ENCODE results near the gene AQP12B. TPM values are rescaled to one million over a fixed set of nuclear protein-coding genes. Genes with fewer than 3 reads are reported as not detected.

Gene AQP12B
- total and polyA plus RNA-seq, 2 of the 8 experiments (the other 6 are each of a cell fraction or from before 2014, with no cell fraction given) = not detected

DNA sequence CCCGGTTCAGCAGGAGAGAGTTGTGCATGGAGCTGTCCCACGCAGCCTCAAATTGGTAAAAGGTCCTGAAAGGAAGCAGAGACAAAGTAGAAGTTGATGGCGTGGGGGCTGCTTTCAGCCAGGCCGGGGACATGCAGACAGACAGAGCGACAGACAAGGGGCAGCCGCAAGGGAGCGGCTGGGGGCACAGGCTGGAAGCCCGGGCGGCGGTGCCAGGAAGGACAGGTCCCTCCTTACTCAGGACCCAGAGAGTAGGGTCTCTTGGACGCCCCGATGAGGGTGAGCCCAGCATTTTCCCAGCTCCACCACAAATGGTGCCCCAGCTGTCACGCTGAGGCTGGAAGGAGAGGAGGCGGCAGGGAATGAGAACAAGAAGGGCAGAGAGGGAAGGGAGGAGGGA lies 44.2 kb upstream of the AQP12B start:
- H3K4me2 ChIP-seq (ENCODE audit: insufficient read depth in 1 of 2, low read depth in 2 of 2, low read length in 2 of 2) = no peak overlapping the region
- H3K27ac ChIP-seq (ENCODE audit: low read depth, low read length) = no peak overlapping the region
- no peak overlapping the region for H3K56ac ChIP-seq (replicated peaks; ENCODE audit: insufficient read length, low read depth, low read length)
- no peak overlapping the region for H4K8ac ChIP-seq (ENCODE audit: extremely low read depth, insufficient read depth, low read length)
- H3K9ac ChIP-seq (replicated peaks in 1 of 4; ENCODE audit: extremely low read depth in 1 of 4, low read depth in 3 of 4, low read length in 3 of 4) = no peak overlapping the region
- H3K23me2 ChIP-seq (ENCODE audit: low read depth, low read length) = no peaks in the 10 kb centered on the region
- no peak overlapping the region for H2AFZ ChIP-seq (ENCODE audit: low read length)
- peaks cover 15 to 60% (median 45%) of the 10 kb centered on the region in 4 experiments for H3K36me3 ChIP-seq (ENCODE audit: control insufficient read depth in 2 of 4, insufficient read depth in 4 of 4, low read length in 3 of 4)
- FAIRE-seq (no peak), DNase-seq (ENCODE audit: low read depth in 1 of 2, low spot score in 2 of 2) (no peak)
- H3K18ac ChIP-seq (ENCODE audit: extremely low read depth, low read length) = no peak overlapping the region
- H4K20me1 ChIP-seq (replicated peaks in 1 of 2; ENCODE audit: control insufficient read depth in 1 of 2, insufficient read depth in 2 of 2, low read length in 2 of 2) = peaks cover 4 to 15% of the 10 kb centered on the region in 2 experiments
- ChIA-PET POLR2A (ENCODE audit: partially characterized antibody) (interaction anchor here (0.6 to 3.9 kb wide), 4 partner anchors 9 to 51 kb away, joined by 3 to 19 read pairs (median 3); no protein-coding TSS in a partner anchor), CTCF (ENCODE audit: partially characterized antibody) (interaction anchor here (1.2 to 1.9 kb wide), 2 partner anchors 12 to 16 kb away, joined by 6 to 7 read pairs; no protein-coding TSS in a partner anchor)
- H3K9me3 ChIP-seq (ENCODE audit: insufficient read depth in 2 of 2, low read depth in 1 of 2, low read length in 1 of 2) = no peaks in the 10 kb centered on the region
- H3K79me1 ChIP-seq (ENCODE audit: low read depth, low read length) = no peaks in the 10 kb centered on the region; the same call in 1 of the 2 replicates
- no peaks in the 10 kb centered on the region; a peak in 1 of 7 replicates for H3K4me1 ChIP-seq (replicated peaks in 1 of 4; ENCODE audit: control insufficient read depth in 3 of 4, insufficient read depth in 4 of 4, low read length in 3 of 4)
- H4K91ac ChIP-seq (replicated peaks; ENCODE audit: insufficient read length, low read length) = no peak overlapping the region
- H3K79me2 ChIP-seq (ENCODE audit: control insufficient read depth in 1 of 2, insufficient read depth in 2 of 2, low read length in 2 of 2) = no peaks in the 10 kb centered on the region
- no peak overlapping the region for H3K14ac ChIP-seq (ENCODE audit: insufficient read length)
- H2AK5ac ChIP-seq (ENCODE audit: low read depth, low read length) = no peak overlapping the region
- no peak overlapping the region for H3K4ac ChIP-seq (replicated peaks; ENCODE audit: insufficient read length, low read depth, low read length)
- H2BK5ac ChIP-seq (ENCODE audit: low read depth, low read length) = no peak overlapping the region; the same call in 1 of the 2 replicates
- no peak overlapping the region for H3K23ac ChIP-seq (ENCODE audit: insufficient read length)
- TF ChIP-seq EZH2 (IDR thresholded peaks at IDR 0.05; ENCODE audit: low read depth, low read length, severe bottlenecking) = no peak
- no peak for TF ChIP-seq TEAD4 (IDR thresholded peaks at IDR 0.05; ENCODE audit: low read depth, low read length)
- no peak for TF ChIP-seq POLR2A (IDR thresholded peaks at IDR 0.05; ENCODE audit: control extremely low read depth in 1 of 2, low read depth in 2 of 2, low read length in 2 of 2)
- TF ChIP-seq YY1 (IDR thresholded peaks at IDR 0.05; ENCODE audit: low read depth, low read length) = no peak
- H3K27me3 ChIP-seq (replicated peaks in 1 of 4; ENCODE audit: control insufficient read depth in 3 of 4, extremely low read depth in 1 of 4, insufficient read depth in 3 of 4, low read length in 3 of 4) = no peaks in the 10 kb centered on the region
- no peak overlapping the region for H4K5ac ChIP-seq (ENCODE audit: insufficient read length, low read depth, low read length)
- no peak overlapping the region for H2BK12ac ChIP-seq (ENCODE audit: low read depth, low read length)
- no peak overlapping the region for H2BK15ac ChIP-seq (ENCODE audit: low read length)
- WGBS, 2 experiments (ENCODE audit: extremely low coverage in 1 of 2, insufficient coverage in 1 of 2, insufficient read length in 1 of 2, insufficient replicate concordance in 2 of 2, low coverage in 1 of 2, low lambda C conversion rate in 2 of 2, missing lambda C conversion rate in 1 of 2) = 92% methylated on average over 14 of the region's 14 CpGs; no CpG with 5 or more reads in 1 of the 2 experiments
- no peak overlapping the region for H3K4me3 ChIP-seq (ENCODE audit: extremely low read depth in 1 of 4, insufficient read depth in 2 of 4, low read depth in 3 of 4, low read length in 4 of 4)
- H2BK120ac ChIP-seq (replicated peaks; ENCODE audit: low read depth, low read length) = no peak overlapping the region
- no peak overlapping the region for H2BK20ac ChIP-seq (ENCODE audit: low read length)
